HepG2 (cell line): ENCODE results near the gene NCR1. TPM values are rescaled to one million over a fixed set of nuclear protein-coding genes. Genes with fewer than 3 reads are reported as not detected.
"Not testable (repeated sequence)": the region's sequence is repeated elsewhere in the genome, so short reads cannot be mapped to it uniquely, and the experiment has no call there.

Experiments
- ATAC-seq: fragments of 200-7000 bp; cut with Tn5 transposase; 3 replicates; pipeline ENCODE4 v1.9.1; 2020; ENCODE audit warnings: mild to moderate bottlenecking, moderate library complexity
- BruUV-seq: library from RNA; stranded (reverse); fragments of 400-500 nt; replicated peaks from 2 replicates; lab custom pipeline; 2021; lab: Mats Ljungman, UMichigan
- CTCF ChIA-PET: fragments of 300-600 bp; formaldehyde crosslinking; extraction: SDS; loops from one replicate; lab custom pipeline; 2021; ENCODE audit warnings: low total read pairs, inconsistent platforms, low intra/inter-chr PET ratio; lab: Yijun Ruan, JAX
- POLR2A ChIA-PET: fragments of 350-600 bp; sonication (Branson Sonifier 250); formaldehyde crosslinking; loops from one replicate; lab custom pipeline; 2020; ENCODE audit warnings: antibody characterized with exemption, inconsistent platforms; lab: Yijun Ruan, JAX
- DNase-seq: peaks from one replicate; pipeline ENCODE4 v3.0.0-alpha.2; 2015; ENCODE audit warnings: low spot score
- FAIRE-seq: peaks from 3 replicates; lab custom pipeline; 2011; peaks lifted over from hg19 to GRCh38; lab: Jason Lieb, UNC
- H2AFZ ChIP-seq: one replicate; pipeline ENCODE4 v1.6.1; 2011; ENCODE audit warnings: low read length, inconsistent platforms
- H3K27ac ChIP-seq: fragments of 300-600 bp; 3 replicates; pipeline ENCODE4 v1.8.0; 2011; ENCODE audit warnings: mixed run types, mild to moderate bottlenecking, mixed read lengths, low read length, inconsistent platforms; ENCODE audit not compliant: insufficient read depth; ENCODE audit errors: extremely low read length
- H3K27me3 ChIP-seq, 2 experiments: fragments of 200-600 bp in 1 of 2; 2 replicates in 1 of 2; 3 replicates in 1 of 2; pipeline versions ENCODE4 v1.6.0 to v1.8.0; 2011; ENCODE audit warnings: low read length in 2 of 2, mild to moderate bottlenecking in 2 of 2, moderate library complexity in 2 of 2, inconsistent platforms in 1 of 2; ENCODE audit not compliant: insufficient read depth in 2 of 2, control insufficient read depth in 1 of 2
- H3K36me3 ChIP-seq, 2 experiments: fragments of 200-600 bp in 1 of 2; replicated peaks in 1 of 2; 2 replicates in 1 of 2; 3 replicates in 1 of 2; pipeline versions ENCODE4 v1.5.1 to v1.8.0; 2011; ENCODE audit warnings: low read length in 2 of 2, inconsistent platforms in 1 of 2; ENCODE audit not compliant: insufficient read depth in 2 of 2, control insufficient read depth in 1 of 2
- H3K4me1 ChIP-seq: 2 replicates; pipeline ENCODE4 v1.5.1; 2012; ENCODE audit warnings: low read length, inconsistent platforms; ENCODE audit not compliant: insufficient read depth
- H3K4me2 ChIP-seq: 2 replicates; pipeline ENCODE4 v1.6.0; 2011; ENCODE audit warnings: low read depth, low read length, inconsistent platforms
- H3K4me3 ChIP-seq, 3 experiments: fragments of 200-600 bp in 1 of 3; sonication (generic), shearing (Covaris generic) in 1 of 3; replicated peaks in 1 of 3; 2 replicates each; pipeline ENCODE4 v1.5.1; 2011 to 2016; ENCODE audit warnings: low read length in 3 of 3, inconsistent platforms in 2 of 3, low read depth in 2 of 3, mild to moderate bottlenecking in 2 of 3, control low read depth in 1 of 3, mixed read lengths in 1 of 3; ENCODE audit not compliant: insufficient read depth in 1 of 3
- H3K79me2 ChIP-seq: one replicate; pipeline ENCODE4 v1.6.1; 2011; ENCODE audit warnings: low read length, inconsistent platforms; ENCODE audit not compliant: insufficient read depth
- H3K9ac ChIP-seq: 2 replicates; pipeline ENCODE4 v1.6.0; 2011; ENCODE audit warnings: mild to moderate bottlenecking, low read depth, low read length, inconsistent platforms; ENCODE audit not compliant: insufficient read depth
- H3K9me3 ChIP-seq: 2 replicates; pipeline ENCODE4 v1.5.1; 2012; ENCODE audit warnings: mild to moderate bottlenecking, low read length
- H4K20me1 ChIP-seq: 2 replicates; pipeline ENCODE4 v1.6.0; 2011; ENCODE audit warnings: inconsistent platforms, mild to moderate bottlenecking, low read length, moderate library complexity; ENCODE audit not compliant: insufficient read depth
- AKAP8 ChIP-seq: sonication (generic); formaldehyde crosslinking; IDR thresholded peaks from 2 replicates; pipeline ENCODE4 v1.5.1; 2020; ENCODE audit warnings: mild to moderate bottlenecking, missing genetic modification reagents
- CREB3 ChIP-seq: sonication (generic); formaldehyde crosslinking; IDR thresholded peaks from 2 replicates; pipeline ENCODE4 v1.5.0; 2020; ENCODE audit warnings: missing genetic modification reagents
- HES4 ChIP-seq: sonication (generic); formaldehyde crosslinking; IDR thresholded peaks from 2 replicates; pipeline ENCODE4 v1.9.0; 2021; ENCODE audit warnings: mild to moderate bottlenecking, missing genetic modification reagents, borderline replicate concordance
- REL ChIP-seq: sonication (generic); formaldehyde crosslinking; conservative IDR thresholded peaks from 2 replicates; pipeline ENCODE4 v1.8.0; 2022; ENCODE audit warnings: mild to moderate bottlenecking, missing genetic modification reagents, moderate library complexity
- RNF219 ChIP-seq: sonication (generic); formaldehyde crosslinking; IDR thresholded peaks from 2 replicates; pipeline ENCODE4 v1.5.0; 2020; ENCODE audit warnings: mild to moderate bottlenecking, missing genetic modification reagents
- SATB2 ChIP-seq: sonication (generic); formaldehyde crosslinking; IDR thresholded peaks from 2 replicates; pipeline ENCODE4 v1.5.0; 2020; ENCODE audit warnings: missing genetic modification reagents
- SOX13 ChIP-seq, 3 experiments: fragments of 450-650 bp in 1 of 3; sonication (generic) in 1 of 3; formaldehyde crosslinking in 1 of 3; IDR thresholded peaks in 2 of 3; conservative IDR thresholded peaks in 1 of 3; 2 replicates each; pipeline versions ENCODE4 v1.5.0 to v1.6.1; 2016 to 2020; ENCODE audit warnings: antibody characterized with exemption in 1 of 3, mild to moderate bottlenecking in 1 of 3, missing compliant biosample characterization in 1 of 3, missing genetic modification reagents in 1 of 3, moderate library complexity in 1 of 3
- ZFP82 ChIP-seq: sonication (generic); formaldehyde crosslinking; IDR thresholded peaks from 2 replicates; pipeline ENCODE4 v1.5.1; 2020; ENCODE audit warnings: mild to moderate bottlenecking, missing genetic modification reagents, borderline replicate concordance
- ZFY ChIP-seq: sonication (generic); formaldehyde crosslinking; IDR thresholded peaks from 2 replicates; pipeline ENCODE4 v1.4.0; 2020; ENCODE audit warnings: missing genetic modification reagents
- ZNF614 ChIP-seq: IDR thresholded peaks from 2 replicates; pipeline ENCODE4 v1.6.1; 2018; ENCODE audit warnings: missing biosample characterization, missing genetic modification reagents, inconsistent platforms, borderline replicate concordance
- WGBS: methylation state at CpG from one replicate; pipeline ENCODE4 v1.1.6; 2017; ENCODE audit warnings: low lambda C conversion rate; 5-methylcytosine and 5-hydroxymethylcytosine counted together
- in situ Hi-C: cut with HindIII; loops from 2 replicates; pipeline ENCODE4 v1.10.0; 2017; ENCODE audit warnings: low pct_unique_long_range_greater_than_20kb; ENCODE audit not compliant: extremely low pct_ligation_motif_present
- intact Hi-C: fragments of 100-400 bp; cut with micrococcal nuclease; formaldehyde crosslinking; loops from one replicate; pipeline ENCODE4 v1.10.0; 2022; ENCODE audit not compliant: unreplicated experiment
- polyA plus RNA-seq, 8 experiments: library from polyadenylated mRNA; depleted of rRNA in 3 of 8; stranded (reverse) in 7 of 8; unstranded in 1 of 8; fragments of >200 nt; fragmentation: Illumina TruSeq in 4 of 8; extraction: Trizol in 4 of 8; gene quantifications; 2 replicates each; pipeline versions ENCODE4 v1.2.1 to v1.2.3, GENCODE V29; 2011 to 2016; ENCODE audit warnings: low read depth in 4 of 8, missing spikeins in 1 of 8, mixed read lengths in 1 of 8; ENCODE audit not compliant: insufficient read depth in 1 of 8
- total RNA-seq, 5 experiments: library from RNA; depleted of rRNA; stranded (reverse); fragments of >200 nt; fragmentation: Illumina TruSeq; extraction: Trizol; gene quantifications; 2 replicates each; pipeline ENCODE4 v1.2.3, GENCODE V29; 2016; ENCODE audit warnings: low read depth in 1 of 5

The NCR1 gene
- total and polyA plus RNA-seq, 2 of the 13 experiments (the other 11 are each of a cell fraction or from before 2014, with no cell fraction given), result not detected

- H2AFZ ChIP-seq, DNase-seq, H3K4me1 ChIP-seq, POLR2A ChIA-PET, ATAC-seq, H3K27ac ChIP-seq, H3K9ac ChIP-seq, H3K36me3 ChIP-seq, H3K9me3 ChIP-seq, FAIRE-seq, H3K4me2 ChIP-seq, H4K20me1 ChIP-seq, H3K79me2 ChIP-seq, CTCF ChIA-PET, H3K4me3 ChIP-seq, BruUV-seq, in situ Hi-C loops, intact Hi-C loops: not testable (repeated sequence)
- WGBS, result 12% methylated on average over 4 of the region's 5 CpGs
- H3K27me3 ChIP-seq, result peaks cover 2 to 11% of the 10 kb centered on the region in 2 experiments; a peak in 2 of 5 replicates
Measured at GRCh38 chr19:54907899-54908298, 2.0 kb downstream of the NCR1 start.

GRCh38 chr19:54916822-54917221, 10.9 kb downstream of the NCR1 start:
- WGBS, result 32% methylated on average over 11 of the region's 11 CpGs
- POLR2A ChIA-PET, result no interaction called here
- Histone ChIP-seq H2AFZ (no peak overlapping the region), H3K27ac (no peak overlapping the region), H3K36me3 (no peaks in the 10 kb centered on the region), H3K27me3 (peaks cover 0 to 5% of the 10 kb centered on the region in 2 experiments; a peak in 2 of 5 replicates), H3K9me3 (no peaks in the 10 kb centered on the region), H3K4me2 (no peak overlapping the region), H4K20me1 (no peaks in the 10 kb centered on the region), H3K4me3 (no peak overlapping the region), H3K9ac (no peak overlapping the region), H3K79me2 (no peaks in the 10 kb centered on the region), H3K4me1 (no peaks in the 10 kb centered on the region)
- FAIRE-seq (no peak), ATAC-seq (no peak), DNase-seq (no peak)
- CTCF ChIA-PET, result no interaction called here
- intact Hi-C loops, result no loop called here
- in situ Hi-C loops, result no loop called here
- BruUV-seq, result no TSS peak
- TF ChIP-seq AKAP8 (CRISPR knock-in tag) (no peak), HES4 (no peak), RNF219 (CRISPR knock-in tag) (no peak), SOX13 (IDR thresholded peaks at IDR 0.05) (no peak), SOX13 (CRISPR knock-in tag; conservative IDR thresholded peaks at IDR 0.05 in 1 of 2, IDR thresholded peaks at IDR 0.05 in 1 of 2) (no peak), SATB2 (CRISPR knock-in tag) (no peak), REL (CRISPR knock-in tag) (no peak), ZNF614 (CRISPR knock-in tag) (no peak), CREB3 (no peak), ZFP82 (CRISPR knock-in tag) (no peak), ZFY (CRISPR knock-in tag) (no peak)
